NCI-H2029 (cell line): ENCODE measurements around the gene PGAP6.
"Not testable (repeated sequence)": the region's sequence is repeated elsewhere in the genome, so short reads cannot be mapped to it uniquely, and the experiment has no call there.

Experiments
- DNase-seq: peaks from one replicate; lab custom pipeline; 2025; lab: John Stamatoyannopoulos, UW

The PGAP6 gene

DNA sequence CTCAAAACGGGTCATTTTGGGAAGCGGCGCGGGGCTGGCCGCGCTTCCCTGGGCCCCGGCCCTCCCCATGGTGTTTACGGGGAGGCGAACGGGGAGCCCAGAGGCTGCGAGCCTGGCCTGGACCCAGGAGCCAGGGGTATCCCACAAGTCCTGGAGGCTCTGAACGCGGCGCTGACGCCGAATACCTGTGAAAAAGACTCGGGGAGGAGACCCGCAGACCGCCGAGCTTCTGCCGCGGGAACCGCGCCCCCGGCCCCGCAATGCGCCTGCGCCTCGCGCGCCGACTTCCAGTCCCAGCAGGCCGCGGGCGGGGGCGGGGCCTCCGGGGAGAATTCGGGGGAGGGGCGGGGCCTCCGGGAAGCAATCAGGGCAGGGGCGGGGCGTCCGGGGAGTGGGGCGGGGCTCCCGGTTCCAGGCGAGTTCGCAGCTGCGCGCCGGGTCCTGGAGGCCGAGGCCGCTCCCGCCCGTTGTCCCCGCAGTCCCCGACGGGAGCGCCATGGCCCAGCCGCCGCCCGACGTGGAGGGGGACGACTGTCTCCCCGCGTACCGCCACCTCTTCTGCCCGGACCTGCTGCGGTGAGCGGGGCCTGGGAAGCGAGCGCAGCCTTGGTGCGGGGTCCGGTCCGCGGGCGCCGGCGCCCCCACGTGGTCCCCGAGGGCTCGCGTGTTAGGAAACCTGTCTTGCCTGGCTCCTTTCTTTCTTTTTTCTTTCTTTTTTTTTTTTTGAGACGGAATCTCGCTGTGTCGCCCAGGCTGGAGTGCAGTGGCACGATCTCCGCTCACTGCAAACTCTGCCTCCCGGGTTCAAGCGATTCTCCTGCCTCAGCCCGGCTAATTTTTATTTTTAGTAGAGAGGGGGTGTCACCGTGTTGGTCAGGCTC lies 19.9 kb upstream of the PGAP6 start, which contains the start of gene DECR2:
Gene DECR2 (plus strand): TSS at position 418 of the 881 bp plus-strand sequence. CDS start 79 bp downstream, at position 497.
- peak; percentile 85 for DNase-seq

GRCh38 chr16:400061-400591 lies 18.3 kb upstream of the PGAP6 start:
- no peak for DNase-seq

DNA sequence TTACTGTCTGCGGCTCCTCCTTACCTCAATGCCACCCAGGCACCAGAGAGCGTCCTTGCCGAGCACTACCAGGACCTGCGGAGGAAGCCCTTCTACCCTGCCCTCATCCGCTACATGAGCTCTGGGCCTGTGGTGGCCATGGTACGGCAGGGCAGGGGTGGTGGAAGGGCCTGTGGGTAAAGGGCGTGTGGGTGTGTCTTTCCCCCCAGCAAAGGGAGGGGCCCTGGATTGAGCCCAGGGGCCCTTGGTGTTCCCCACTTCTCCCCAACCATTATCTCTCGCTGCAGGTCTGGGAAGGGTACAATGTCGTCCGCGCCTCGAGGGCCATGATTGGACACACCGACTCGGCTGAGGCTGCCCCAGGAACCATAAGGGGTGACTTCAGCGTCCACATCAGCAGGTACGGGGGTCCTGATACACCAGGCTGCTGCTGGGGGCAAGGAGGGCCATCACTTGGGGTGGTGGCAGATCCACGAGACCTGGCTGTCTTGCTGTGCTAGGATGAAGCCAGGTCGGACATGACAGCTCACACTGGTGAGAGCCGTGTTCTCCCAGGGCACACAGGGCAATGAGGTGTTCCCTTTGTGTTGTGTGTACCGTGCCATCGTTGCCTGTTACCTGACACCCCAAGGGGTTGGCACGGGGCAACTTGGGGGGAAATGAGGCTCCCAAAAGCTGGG lies 17.7 kb upstream of the PGAP6 start:
- no peak for DNase-seq

DNA sequence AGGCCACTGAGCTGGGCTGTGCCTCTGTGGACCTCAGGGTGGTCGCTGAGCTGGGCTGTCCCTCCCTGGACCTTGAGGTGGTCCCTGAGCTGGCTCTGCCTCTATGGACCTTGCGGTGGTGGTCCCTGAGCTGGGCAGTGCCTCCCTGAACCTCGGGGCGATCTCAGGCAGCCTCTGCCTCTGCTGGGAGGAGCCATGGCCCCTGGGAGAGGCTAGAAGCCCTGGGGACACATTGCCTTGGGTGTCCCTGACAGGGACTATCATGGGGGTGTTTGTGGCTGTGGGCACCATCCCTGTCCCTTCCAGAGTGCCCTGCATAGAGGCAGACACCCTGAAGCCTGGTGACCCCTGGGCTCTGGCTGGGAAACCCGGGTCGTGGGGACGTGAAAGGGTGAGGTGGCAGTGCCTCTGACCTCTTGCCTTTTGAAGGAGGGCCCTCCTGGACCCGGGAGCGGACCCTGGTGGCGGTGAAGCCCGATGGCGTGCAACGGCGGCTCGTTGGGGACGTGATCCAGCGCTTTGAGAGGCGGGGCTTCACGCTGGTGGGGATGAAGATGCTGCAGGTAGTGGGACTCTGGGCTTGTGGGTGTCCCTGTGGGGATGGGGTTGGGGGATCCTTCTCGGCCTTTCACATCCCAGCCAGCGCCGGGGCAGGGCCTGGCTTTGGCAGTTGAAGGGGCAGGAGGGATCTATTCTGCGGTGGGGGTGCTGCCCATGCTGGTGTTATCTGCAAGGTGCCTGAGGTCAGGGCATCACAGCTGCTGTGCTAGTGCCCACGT lies 17.0 kb upstream of the PGAP6 start:
- no peak for DNase-seq

DNA sequence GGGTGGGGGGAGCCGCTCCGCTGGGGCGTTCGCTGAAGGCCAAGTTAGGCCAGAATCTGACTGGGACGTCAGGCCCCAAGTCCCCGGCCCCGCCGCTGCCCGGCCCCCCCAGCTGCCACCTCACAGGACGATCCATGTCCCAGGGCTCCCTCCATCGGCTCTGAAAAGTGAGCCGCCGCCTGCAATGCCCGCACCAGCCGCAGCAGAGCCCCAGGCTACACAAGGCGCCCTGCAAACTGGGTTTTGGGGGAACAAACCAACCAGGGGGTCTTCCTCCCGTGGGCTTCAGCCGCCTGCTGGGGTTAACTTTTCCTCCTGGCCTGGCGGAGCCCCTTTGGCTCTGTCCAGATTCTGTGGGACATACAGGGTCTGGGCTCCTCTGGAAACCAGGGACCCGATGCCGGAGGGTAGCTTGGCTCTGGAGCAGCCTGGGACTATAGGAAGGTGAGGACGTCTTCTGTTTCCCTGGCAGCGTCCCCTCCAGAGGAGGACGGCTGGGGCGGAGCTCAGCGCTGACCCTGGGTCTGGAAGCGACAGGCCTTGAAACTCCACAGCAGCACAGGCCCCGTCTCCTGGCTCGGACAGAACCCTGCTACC lies 16.1 kb upstream of the PGAP6 start:
- DNase-seq: no peak

- no peak for DNase-seq
Measured at GRCh38 chr16:397135-397661, 15.4 kb upstream of the PGAP6 start, which contains the start of gene NME4. NME4 (plus strand) TSS chr16:397199; CDS start chr16:397223, 24 bp downstream.

DNA sequence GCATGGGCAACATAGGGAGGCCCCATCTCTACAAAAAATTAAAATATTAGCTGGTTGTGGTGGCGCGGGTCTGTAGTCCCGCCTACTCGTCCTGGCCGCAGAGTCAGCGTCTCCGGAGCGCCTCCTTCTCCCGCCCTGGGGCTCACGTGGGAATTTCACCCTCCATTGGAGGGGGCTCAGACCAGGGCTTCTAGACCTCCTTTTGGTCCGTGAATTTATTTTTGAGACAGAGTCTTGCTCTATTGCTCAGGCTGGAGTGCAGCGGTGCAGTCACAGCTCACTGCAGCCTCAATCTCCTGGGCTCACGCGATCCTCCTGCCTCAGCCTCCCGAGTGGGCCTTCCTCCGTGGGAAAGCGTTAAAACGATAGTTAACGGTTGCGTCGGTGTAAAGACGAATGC lies 14.8 kb upstream of the PGAP6 start:
- DNase-seq: no peak

GRCh38 chr16:396199-396598 lies 14.4 kb upstream of the PGAP6 start:
- peak; percentile 57 for DNase-seq

DNA sequence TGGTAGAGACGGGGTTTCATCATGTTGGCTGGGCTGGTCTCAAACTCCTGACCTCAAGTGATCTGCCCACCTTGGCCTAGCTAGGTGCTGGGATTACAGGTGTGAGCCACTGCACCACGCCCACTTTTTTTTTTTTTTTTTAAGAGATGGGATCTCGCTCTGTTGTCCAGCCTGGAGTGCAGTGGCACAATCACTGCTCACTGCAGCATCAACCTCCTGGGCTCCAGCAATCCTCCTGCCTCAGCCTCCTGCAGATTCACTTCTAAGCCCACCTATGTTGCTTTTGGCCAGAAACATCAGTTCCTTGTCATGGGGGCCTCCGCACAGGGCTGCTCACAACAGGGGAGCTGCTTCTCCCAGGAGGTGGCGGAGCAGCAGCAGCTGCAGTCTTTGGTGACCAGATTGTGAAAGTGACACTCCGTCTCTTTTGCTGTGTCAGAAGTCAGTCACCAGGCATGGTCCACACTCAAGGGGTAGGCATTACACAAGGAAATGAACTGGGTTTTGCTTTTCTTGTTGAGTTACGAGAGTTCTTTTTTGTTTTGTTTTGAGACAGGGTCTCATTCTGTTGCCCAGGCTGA lies 10.8 kb upstream of the PGAP6 start:
- DNase-seq: no peak

GRCh38 chr16:391885-392335 lies 10.1 kb upstream of the PGAP6 start:
- DNase-seq: peak; percentile 62

DNA sequence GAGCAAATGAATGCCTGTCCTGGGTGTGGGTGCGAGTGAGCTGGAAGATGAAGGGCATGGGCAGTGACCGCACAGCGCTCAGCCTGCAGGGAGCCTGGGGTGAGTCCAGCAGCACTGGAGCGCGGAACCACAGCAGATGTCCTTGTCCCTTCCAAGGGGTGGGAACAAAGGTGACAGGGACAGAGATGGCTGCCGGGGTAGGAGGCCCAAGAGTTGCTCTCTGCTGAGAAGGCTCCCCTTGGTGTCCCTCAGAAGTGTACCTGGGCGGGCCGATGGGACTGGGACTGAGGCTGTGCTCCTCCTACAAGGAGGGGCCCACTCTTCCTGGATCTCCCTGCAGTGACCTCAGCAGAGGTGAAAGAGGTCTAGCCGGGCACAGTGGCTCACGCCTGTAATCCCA lies 7.6 kb upstream of the PGAP6 start:
- DNase-seq: no peak

DNA sequence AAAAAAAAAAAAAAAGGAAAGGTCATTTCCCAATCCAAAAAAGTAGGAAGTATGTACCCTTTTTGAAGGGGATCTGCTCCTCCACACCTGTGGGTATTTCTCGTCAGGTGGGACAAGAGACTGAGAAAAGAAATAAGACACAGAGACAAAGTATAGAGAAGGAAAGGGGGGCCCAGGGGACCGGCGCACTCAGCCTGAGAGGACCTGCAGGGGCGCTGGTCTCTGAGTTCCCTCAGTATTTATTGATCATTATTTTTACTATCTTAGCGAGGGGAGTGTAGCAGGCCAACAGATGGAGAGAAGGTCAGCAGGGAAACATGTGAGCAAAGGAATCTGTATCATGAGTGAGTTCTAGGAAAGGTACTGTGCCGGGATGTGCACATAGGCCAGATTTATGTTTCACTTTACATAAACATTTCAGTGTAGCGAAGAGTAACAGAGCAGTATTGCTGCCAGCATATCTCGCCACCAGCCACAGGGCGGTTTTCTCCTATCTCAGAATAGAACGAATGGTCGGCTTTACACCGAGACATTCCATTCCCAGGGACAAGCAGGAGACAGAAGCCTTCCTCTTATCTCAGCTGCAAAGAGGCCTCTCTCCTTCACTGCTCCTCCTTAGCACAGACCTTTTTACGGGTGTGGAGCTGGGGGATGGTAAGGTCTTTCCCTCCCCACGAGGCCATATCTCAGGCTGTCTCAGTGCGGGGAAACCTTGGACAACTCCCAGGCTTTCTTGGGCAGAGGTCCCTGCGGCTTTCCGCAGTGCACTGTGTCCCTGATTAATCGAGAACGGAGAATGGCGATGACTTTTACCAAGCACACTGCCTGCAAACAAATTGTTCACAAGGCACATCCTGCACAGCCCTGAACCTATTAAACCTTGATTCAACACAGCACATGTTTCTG lies 6.2 kb upstream of the PGAP6 start:
- not testable (repeated sequence) for DNase-seq

DNA sequence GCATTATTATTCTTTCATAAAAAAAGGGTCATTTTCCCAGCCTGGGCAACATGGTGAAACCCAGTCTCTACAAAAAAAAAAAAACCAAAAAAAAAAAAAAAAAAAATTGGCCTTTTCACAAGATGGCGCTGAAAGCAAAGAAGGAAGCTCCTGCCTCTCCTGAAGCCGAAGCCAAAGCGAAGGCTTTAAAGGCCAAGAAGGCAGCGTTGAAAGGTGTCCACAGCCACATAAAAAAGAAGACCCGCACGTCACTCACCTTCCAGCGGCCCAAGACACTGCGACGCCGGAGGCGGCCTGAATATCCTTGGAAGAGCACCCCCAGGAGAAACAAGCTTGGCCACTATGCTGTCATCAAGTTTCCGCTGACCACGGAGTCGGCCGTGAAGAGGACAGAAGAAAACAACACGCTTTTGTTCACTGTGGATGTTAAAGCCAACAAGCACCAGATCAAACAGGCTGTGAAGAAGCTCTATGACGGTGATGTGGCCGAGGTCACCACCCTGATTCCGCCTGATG lies 4.9 kb upstream of the PGAP6 start:
- no peak for DNase-seq

GRCh38 chr16:383326-384051 lies 1.7 kb upstream of the PGAP6 start:
- DNase-seq: peak; percentile 90

DNA sequence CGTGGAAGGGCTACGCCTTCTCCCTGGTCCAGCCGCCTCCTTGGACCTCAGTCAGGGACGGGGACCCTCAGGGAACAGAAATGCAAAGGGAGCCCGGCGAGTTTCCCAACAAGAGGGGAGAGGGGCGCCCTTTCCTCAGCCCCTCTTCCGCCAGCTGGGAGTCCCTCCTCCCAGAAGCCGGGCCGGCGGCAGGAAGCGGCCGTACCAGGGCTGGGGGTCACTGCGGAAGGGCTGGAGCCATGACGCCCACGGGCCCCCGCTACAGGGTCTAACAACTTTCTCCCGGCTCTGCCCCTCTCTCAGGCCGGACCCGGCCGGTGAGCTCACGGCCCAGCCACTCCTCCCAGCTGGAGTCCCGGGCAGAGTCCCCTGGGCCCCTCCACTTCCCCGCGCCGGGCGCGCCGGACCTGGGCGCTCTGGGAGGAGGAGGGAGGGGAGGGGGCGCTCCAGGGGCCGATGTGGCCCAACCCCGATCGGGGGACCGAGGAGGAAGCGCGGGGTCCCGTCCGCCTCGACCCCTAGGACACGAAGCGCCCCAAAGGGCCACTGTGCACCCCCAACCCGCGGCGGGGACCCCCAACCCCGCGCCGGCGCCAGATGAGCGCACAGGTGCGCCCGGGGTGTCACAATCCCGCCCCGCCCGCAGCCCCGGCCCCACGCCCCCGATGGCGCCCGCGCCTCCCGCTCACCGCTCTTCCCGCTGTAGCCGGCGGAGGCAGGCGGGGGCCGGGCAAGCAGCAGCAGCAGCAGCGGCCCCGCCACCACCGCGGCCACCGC lies 578 bp downstream of the PGAP6 start:
- no peak for DNase-seq

DNA sequence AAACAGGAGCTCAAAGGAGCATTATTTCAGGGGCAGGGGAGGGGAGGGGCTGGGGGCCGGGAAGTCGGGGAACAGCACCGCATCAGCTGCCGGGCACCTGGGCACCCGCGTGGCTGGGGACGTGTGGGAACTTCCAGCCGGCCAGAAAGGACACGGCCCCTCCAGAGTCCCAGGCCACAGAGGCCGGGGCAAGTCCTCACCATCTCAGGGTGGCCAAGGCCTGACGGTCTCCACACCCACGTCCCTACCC lies 1.1 kb downstream of the PGAP6 start:
- DNase-seq: no peak

DNA sequence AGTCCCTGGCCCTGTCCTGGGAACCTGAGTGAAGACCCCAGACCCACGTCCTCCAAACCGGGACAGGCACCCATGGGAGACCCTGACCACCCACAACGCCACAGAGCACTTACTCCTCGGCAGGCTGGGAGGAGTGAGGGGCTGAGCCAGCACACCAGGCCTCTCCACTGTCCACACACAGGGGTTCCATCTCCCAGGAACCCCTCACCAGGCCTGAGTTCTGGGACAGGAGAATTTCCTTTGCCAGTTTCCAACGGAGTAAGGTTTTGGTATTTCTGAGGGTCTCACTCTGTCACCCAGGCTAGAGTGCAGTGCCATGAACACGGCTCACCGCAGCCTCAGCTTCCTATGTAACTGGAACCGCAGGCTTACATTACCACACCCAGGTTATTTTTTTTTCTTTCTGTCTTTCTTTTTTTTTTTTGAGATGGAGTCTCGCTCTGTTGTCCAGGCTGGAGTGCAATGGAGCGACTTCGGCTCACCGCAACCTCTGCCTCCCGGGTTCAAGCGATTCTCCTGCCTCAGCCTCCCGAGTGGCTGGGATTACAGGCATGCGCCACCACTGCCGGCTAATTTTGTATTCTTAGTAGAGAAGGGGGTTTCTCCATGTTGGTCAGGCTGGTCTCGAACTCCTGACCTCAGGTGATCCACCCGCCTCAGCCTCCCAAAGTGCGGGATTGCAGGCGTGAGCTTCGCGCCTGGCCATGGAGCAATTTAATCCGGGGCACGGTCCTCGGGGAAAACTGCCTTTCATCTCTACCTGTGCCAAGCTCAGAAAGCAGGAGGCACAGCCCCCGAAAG lies 1.6 kb downstream of the PGAP6 start:
- no peak for DNase-seq
